Measurements from ENCODE around the gene CCDC92B.

Gene CCDC92B

GRCh38 chr17:2723505-2723996 lies 25.9 kb downstream of the CCDC92B start:
- FAIRE-seq (no peak), DNase-seq (ENCODE audit: insufficient read length, low spot score) (no peak)

GRCh38 chr17:2722611-2723010 lies 26.8 kb downstream of the CCDC92B start:
- FAIRE-seq (no peak), DNase-seq (ENCODE audit: insufficient read length, low spot score) (no peak)

- no peak for DNase-seq (ENCODE audit: insufficient read length, low spot score)
- no peak for FAIRE-seq
Measured at GRCh38 chr17:2721603-2722002, 27.8 kb downstream of the CCDC92B start.

GRCh38 chr17:2719861-2720260 lies 29.6 kb downstream of the CCDC92B start:
- no peak for FAIRE-seq
- no peak for DNase-seq (ENCODE audit: insufficient read length, low spot score)

- FAIRE-seq (no peak), DNase-seq (ENCODE audit: insufficient read length, low spot score) (no peak)
Measured at GRCh38 chr17:2718150-2718938, 31.1 kb downstream of the CCDC92B start.

GRCh38 chr17:2716649-2717048 lies 32.8 kb downstream of the CCDC92B start:
- DNase-seq (ENCODE audit: insufficient read length, low spot score) (no peak), FAIRE-seq (no peak)

GRCh38 chr17:2713881-2714280 lies 35.6 kb downstream of the CCDC92B start:
- FAIRE-seq = no peak
- no peak for DNase-seq (ENCODE audit: insufficient read length, low spot score)

- no peak for DNase-seq (ENCODE audit: insufficient read length, low spot score)
- FAIRE-seq = no peak
Measured at GRCh38 chr17:2712300-2713043, 37.0 kb downstream of the CCDC92B start.

- DNase-seq (ENCODE audit: insufficient read length, low spot score) = peak; percentile 99
- FAIRE-seq = peak; percentile 98
Measured at GRCh38 chr17:2711608-2712299, 37.7 kb downstream of the CCDC92B start, which contains the start of gene CLUH. Gene CLUH, minus strand, starts transcription at chr17:2711764. Its CDS starts 103 bp downstream, at chr17:2711661.

GRCh38 chr17:2710803-2711607 lies 38.4 kb downstream of the CCDC92B start:
- no peak for DNase-seq (ENCODE audit: insufficient read length, low spot score)
- peak; percentile 61 for FAIRE-seq

- FAIRE-seq (peak; percentile 21), DNase-seq (ENCODE audit: insufficient read length, low spot score) (no peak)
Measured at GRCh38 chr17:2710071-2710802, 39.2 kb downstream of the CCDC92B start.

GRCh38 chr17:2709183-2709661 lies 40.2 kb downstream of the CCDC92B start:
- FAIRE-seq (no peak), DNase-seq (ENCODE audit: insufficient read length, low spot score) (peak; percentile 83)

GRCh38 chr17:2708585-2709182 lies 40.8 kb downstream of the CCDC92B start:
- no peak for DNase-seq (ENCODE audit: insufficient read length, low spot score)
- peak; percentile 88 for FAIRE-seq

GRCh38 chr17:2707721-2708584 lies 41.5 kb downstream of the CCDC92B start:
- DNase-seq (ENCODE audit: insufficient read length, low spot score) (no peak), FAIRE-seq (no peak)

GRCh38 chr17:2706911-2707510 lies 42.4 kb downstream of the CCDC92B start:
- FAIRE-seq = no peak

GRCh38 chr17:2705888-2706795 lies 43.3 kb downstream of the CCDC92B start:
- DNase-seq (ENCODE audit: insufficient read length, low spot score) = no peak
- no peak for FAIRE-seq

More at GRCh38 chr17:2706911-2707510, 42.4 kb downstream of the CCDC92B start:
- DNase-seq (ENCODE audit: insufficient read length, low spot score) = no peak

- no peak for DNase-seq (ENCODE audit: insufficient read length, low spot score)
- no peak for FAIRE-seq
Measured at GRCh38 chr17:2705263-2705662, 44.2 kb downstream of the CCDC92B start.

Data from GM19239 (cell line).